HG02981 (cell line): Measurements from ENCODE around the gene PGLYRP3.
"Not testable (repeated sequence)": the region's sequence is repeated elsewhere in the genome, so short reads cannot be mapped to it uniquely, and the experiment has no call there.

Source experiments
- ATAC-seq: cut with Tn5 transposase; IDR thresholded peaks from one replicate; pipeline ENCODE4 v1.9.1; 2021; ENCODE audit warnings: mild to moderate bottlenecking, moderate library complexity; ENCODE audit not compliant: unreplicated experiment

The PGLYRP3 gene

DNA sequence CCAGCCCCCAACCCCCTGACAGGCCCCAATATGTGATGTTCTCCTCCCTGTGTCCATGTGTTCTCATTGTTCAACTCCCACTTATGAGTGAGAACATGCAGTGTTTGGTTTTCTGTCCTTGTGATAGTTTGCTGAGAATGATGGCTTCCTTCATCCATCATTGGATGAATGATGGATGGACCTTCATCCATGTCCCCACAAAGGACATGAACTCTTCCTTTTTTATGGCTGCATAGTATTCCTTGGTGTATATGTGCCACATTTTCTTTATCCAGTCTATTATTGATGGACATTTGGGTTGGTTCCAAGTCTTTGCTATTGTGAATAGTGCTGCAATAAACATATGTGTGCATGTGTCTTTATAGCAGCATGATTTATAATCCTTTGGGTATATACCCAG is 1.6 kb upstream of the PGLYRP3 start:
- not testable (repeated sequence) for ATAC-seq

DNA sequence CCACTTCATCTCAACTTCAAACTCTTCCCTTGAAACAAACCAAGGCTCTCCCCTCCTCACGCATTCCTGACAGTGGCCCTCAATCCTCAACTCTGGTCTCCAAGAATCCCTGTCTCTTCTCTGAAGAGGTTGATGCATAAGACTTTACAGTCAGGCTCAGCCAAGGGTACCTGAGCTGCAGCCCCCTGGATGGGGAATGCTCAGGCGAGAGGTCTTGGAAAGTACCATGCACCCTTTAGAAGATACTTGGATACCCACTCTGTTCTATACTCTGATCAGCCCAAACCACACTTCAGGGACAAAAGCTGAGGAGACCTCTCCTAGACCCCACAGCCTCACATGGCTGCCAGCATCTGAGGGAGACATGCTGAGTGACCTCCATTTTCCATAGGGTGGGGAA is 536 bp upstream of the PGLYRP3 start:
- ATAC-seq = no peak

DNA sequence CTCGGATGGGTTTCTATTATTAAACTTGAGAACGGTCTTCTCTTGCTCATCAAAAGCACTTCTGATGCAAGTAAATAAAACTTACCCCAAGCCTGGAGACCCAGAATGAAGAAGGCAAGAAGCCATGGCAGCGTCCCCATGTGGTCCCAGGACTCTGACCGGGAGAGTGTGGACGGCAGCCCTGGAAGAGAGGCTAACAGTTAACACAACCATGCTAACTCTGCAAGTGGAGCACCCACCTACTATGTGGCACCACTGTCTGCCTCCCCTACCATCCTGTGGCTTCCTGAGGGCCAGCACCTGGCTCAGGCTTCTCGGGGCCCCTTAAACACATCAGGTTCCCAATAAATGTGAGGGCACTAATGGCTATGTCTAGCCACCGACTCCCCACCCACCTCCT is 2.2 kb downstream of the PGLYRP3 start:
- ATAC-seq = no peak

DNA sequence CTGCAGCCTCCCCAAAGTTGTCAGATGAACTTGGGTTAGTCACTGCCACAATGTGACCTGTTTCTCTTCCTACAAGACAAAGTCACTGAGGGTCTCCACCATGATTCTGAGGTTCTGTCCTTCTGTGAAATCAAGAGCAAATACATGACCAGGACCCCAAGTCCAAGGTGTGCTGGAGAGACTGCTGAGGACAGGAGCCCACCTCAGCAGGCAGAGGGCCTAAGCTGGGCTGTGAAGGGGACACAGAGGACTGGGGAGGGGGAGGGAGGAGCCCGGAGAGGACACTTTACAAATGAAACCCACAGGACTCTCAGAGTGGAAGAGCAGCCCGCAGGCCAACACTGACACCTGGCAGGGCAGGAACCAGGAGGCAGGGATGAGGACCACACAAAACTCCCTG is 3.3 kb downstream of the PGLYRP3 start:
- no peak for ATAC-seq

DNA sequence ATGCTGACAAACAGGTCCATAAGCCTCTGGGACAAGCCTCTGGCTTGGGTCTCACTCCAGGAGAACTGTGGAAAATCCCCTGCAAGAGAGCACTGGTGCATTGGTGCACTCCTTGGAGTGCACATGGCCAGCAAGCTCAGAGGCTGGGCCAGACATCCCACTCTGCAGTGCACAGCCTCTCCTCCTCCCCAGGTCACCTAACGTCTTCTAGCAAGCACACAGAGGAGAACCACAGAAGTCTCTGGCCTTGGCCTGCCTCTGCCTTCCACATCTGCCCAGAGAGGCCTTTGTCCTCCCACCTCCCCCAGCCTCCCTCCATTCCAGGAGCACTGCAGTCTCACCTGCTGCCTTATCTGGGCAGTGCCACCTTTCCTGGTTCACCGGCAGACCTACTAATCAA is 4.2 kb downstream of the PGLYRP3 start:
- no peak for ATAC-seq

DNA sequence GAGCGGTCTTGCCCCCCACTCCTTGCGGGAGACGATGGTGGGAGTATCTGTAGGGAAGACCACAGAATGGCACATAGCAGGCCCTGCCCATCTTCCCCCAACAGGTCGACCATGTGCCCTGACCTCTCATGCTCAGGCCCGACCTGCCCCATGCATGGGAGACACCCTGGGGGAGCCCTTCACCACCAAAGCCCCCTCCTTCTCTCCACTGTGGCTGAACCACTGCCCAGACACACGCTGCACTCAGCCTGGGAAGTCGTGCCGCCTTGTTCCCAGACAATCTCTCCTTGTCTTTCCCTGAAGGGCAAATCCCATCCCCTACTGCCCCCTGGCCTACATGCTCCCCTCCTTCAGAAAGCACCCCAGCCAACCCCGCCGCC is 5.5 kb downstream of the PGLYRP3 start:
- no peak for ATAC-seq

DNA sequence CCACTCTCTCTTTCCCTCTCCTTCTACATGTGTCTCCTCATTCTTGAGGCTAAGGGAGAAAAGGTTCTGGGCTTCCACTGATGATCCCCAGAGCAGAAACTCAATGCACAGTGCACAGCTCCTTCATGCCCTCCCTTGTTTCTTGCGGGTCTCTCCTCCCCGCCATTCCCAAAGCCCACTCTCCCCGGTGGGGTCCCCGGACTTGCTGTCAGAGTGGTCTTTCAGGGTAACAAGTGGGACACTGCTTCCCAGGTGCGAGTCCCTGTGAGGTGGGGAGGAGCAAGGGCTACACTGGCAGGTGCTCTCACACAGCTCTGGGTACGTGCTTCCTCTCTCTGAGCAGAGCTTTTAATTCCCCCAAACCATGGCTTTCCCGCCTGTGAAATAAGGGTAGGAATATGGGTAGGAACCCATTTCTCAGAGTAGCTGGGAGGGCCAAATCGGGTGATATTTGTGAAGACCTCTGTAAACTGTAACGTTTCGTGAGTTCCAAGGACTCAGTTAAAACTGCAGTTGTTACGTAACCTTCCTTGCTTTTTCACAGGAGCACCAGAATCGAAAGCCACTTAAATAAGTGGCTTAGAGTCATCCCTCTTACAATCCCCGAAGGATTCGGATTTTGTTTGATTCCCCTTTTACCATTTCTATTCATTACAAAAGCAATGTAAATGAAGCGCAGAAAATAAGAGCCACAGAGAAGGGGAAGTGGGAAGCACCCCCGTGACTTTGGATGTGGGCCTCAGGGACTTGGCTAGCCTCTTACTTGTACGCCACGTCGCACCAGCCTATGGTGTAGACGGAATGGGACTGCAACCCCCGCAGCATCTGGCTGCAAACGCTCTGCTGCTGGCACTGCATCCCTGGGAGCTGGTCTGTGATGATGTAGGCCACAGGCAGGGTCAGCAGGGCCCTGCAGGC is 6.2 kb downstream of the PGLYRP3 start:
- ATAC-seq = no peak

DNA sequence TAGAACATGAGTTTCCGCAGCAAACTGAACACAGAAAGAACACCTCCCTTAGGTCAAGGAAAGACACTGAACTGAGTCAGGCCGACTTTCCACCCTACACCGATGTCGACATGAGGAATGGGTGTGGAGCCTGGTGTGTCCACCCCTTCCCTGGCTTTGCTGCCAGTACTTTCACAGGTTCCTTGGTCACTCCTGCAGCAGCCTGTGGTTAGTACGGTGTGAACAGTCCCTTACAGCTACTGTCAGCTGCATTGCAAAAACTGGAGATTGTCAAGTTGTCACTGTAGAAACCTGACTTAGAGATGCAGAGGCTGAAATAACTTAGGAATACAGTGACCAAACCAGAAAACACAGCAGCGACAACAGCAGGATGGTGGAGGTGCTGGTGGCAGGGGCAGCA is 7.1 kb downstream of the PGLYRP3 start:
- no peak for ATAC-seq

DNA sequence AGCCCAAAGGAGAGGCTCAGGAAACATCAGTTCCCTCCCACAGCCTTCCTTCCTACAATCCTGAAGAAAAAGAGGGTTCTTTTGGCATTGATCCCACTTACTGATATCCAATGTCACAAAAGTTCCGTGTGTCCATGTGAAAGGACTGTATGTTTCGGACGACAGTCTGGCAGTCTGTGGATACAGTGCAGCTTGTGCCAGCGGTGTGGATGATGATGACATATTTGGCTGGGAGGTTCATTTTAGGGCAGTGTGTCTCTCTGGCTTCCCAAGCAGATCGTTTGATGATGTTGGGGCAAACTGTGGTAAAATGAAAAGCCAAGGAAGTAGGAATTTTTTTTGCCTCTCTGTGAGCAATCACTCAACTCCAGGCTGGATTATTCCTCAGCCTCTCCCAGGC is 10.4 kb downstream of the PGLYRP3 start:
- no peak for ATAC-seq

DNA sequence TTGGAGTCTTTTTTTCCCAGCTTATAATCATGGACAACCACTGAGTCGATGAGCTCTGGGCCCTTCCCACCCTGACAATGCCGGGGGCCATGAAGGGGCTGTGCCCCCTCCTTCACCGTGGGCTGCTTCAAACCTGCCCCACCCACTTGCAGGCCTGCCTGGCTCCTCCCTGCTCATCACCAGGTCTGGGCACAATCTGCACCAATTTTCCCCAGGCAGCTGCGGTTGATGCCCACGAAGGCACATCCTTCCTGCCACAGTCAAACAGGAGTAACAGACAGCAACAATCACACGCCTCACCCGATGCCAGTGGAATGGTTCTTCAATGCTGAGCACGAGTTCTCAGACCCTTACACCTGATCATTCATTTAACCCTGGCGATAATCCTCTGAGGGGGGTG is 18.9 kb downstream of the PGLYRP3 start:
- no peak for ATAC-seq

DNA sequence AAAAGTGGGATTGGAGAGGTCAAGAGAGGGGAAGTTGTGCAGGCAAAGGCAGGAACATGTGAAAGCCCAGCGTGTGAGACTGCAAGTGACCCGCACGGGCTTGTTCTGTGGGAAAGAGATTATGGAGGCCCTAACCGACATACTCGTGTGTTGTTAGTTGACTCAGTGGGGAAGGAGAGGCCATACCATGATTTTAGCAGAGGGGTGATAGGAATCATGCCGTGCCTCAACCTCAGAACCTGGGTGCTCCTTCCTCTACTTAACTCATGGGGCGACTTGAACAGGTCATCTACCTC is 19.3 kb downstream of the PGLYRP3 start:
- no peak for ATAC-seq

DNA sequence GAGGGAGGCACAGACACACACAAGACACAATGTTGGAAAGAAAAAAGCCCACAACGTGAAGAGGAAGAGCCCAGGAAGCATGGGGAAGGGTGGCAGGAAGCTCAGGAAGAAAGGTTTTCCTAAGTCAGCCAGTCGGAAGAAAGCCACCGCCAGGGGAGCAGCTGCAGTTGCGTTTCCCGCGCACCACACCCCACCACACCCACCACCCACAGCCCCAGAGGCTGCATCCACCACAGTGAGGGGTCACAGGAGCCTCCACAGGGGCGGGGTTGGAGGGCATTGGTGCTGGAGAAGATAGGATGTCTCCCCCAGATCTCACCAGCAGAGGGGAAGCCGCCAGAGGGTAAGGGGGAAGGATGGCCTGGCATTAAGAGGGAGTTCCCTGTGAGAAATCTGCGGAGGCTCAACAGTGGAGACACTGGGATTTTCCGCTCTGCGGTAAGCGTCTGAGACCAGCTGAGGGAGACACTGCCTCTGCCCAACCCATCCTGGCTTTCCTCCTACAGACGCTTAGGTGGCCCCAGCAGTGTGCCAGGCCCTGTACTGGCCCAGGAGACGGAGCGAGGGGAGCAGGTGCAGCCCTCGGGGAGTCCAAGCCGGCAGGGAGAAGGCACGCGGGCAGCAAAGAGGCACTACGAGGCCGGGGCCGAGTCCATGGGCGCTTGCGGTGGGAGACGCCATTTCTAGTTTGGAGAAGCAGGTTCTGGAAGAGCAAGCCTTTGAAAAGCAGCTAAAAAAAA is 19.8 kb downstream of the PGLYRP3 start:
- no peak for ATAC-seq

DNA sequence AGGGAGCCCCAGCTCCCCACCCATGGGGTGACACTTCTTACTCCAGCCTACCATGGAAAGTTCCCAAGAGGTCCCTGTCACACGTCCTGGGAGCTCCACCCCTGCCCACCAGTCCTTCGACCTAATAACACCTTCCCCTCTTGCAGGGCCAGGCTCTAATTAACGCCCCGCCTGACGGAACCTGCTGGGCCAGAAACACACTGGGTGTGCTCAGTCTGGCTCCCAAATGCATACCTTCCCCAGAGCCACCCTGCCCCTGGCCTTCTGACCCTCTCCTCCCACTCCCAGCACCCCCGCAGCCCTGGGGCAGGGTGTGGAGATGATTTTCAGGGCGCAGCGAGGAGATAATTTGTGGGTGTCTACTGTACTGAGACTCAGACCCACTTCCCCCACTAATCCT is 20.6 kb downstream of the PGLYRP3 start:
- ATAC-seq = no peak

DNA sequence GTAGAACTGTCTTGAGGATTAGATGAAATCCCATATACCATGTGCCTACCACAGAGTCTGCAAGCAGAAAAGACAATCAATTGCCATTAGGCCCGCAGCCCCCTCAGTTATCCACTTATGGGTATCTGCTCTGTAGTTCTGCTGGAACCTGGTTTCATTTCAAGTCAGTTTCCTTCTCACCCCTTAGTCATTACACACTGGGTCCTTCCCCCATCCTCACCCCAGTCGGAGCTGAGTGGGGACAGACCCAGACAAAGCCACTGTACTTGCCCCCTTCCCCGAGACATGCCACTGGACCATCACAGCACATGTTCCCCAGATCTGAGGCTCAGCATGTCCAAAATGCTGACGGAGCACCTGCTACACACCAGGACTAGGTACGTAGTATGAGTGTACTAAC is 21.2 kb downstream of the PGLYRP3 start:
- no peak for ATAC-seq

DNA sequence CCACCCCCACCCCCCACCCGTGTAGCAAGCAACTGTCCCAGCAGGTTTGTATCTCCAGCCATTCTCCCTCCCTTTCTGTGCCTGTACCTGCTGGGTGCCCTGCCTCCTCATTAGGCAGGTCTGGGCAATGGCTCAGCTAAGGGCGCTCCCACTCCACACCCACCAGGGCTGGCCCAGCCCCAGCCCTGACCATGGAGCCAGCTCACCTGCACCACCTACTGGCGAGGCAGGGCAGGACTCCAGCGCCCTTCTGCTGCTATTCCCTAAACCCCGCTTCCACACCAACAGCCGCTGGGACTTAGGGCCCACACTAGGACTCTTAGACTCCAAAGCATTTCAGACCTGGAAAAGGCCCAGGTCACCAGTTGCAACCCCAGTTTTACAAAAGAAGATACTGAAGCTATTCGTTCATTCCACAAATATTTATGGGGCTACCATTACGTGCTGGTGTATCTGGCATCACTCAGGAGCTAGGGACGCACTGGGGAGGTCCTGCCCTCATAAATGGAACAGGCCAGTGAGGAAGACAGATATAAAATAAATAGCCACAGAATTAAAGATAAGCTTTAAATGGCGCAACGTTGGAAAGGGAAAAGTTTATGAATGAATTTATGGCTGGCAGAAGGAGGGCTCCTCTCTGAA is 24.0 kb downstream of the PGLYRP3 start:
- ATAC-seq = peak; percentile 48

DNA sequence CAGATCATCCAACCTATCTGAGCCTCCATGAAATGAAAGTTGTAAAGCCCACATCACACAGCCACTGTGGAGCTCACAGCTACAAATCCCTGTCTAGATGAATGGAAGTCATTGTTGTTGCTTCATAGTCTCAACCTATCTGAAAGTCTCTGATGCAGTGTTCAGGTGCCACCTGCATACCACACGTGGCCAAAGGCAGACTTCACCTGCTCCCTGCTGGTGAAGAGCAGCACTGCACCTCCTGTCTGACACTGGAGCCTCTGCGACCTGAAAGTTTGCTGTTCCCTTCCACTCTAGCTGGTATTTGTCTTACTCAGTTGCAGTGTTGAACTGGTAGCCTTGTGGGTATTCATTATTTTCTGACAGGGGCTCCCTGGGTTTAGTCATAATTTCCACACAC is 34.9 kb downstream of the PGLYRP3 start:
- peak; percentile 88 for ATAC-seq

DNA sequence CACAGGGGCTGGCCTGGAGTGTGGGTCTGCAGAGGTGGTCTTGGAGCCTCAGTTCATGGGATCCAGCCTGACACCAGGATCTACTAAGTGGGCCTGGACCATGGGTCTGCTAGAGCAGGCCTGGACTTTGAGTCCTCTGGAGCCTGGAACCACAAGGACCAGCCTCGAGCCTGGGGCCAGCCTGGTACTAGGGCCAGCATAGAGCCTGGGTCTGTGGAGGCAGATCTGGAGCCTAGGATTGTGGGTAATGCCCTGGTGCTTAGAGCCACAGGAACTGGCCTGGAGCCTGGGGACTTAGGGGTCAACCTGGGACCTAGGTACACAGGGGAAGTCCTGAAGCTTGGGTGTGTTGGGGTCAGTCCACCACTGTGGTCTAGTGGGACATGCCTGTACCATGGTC is 40.6 kb downstream of the PGLYRP3 start:
- ATAC-seq = no peak

DNA sequence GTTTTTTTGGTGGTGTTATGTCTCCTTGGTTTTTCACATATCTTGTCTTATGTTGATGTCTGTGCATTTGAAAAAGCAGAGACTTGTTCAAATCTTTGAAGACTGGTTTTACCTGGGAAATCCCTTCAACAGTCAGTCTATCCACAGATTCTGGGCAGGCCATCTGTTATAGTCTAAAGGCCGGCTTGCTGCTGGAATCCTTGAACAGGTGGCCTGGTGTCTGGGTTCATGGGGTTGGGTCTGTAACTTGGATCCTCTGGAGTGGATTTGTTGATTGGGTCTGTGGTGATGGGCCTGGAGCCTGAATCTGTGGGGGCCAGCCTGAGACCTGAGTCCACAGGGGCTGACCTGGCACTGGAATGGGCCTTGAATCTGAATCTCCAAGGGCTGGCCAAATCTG is 41.0 kb downstream of the PGLYRP3 start:
- ATAC-seq = no peak

DNA sequence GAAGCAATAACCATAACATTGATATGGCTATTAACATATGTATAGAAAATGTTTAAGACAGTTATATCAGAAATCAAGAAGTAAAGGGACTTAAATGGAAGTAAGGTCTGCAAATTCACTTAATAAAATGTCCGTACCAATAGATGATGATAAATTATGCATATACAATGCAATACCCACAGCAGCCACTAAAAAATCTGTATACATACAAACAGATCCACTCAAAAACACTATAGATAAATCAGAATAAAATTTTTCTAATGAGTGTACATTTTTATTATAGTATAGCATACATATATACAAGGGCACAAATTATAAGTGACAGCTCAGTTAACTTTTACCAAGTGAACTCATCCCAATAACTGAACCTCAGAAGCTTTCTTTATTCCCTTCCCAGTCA is 47.3 kb downstream of the PGLYRP3 start:
- no peak for ATAC-seq

DNA sequence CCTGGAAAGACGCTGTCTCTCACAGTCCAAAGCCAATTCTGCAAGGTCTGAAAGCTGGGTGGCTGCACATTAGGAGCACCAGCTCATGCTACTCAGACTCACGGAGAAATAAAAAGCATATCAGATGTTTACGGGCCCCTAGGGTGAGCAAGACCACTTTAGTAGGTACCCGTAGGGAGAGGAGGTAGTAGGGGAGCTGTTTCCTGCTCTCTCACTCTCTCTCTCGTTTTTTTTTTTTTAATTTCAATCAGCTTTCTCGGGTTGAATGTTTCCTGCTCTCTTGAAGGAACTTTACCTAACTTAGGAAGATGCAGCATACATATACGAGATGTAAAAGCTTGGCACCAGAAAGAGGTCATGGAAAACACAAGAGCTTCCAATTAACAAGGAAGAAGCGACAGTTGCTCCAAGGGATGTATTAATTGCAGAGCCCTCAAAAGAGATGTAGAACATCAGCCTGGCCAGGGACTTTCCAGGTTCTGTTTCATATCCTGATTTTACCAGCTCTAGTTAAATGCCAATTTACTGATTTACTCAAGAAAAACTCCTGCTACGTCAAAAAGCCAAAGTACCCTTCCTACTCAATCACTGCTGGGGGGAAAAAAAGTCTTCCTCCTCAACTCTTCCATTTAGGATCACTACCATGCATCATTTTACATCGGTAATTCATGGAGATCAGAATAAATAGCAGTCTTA is 50.1 kb downstream of the PGLYRP3 start:
- ATAC-seq = no peak

DNA sequence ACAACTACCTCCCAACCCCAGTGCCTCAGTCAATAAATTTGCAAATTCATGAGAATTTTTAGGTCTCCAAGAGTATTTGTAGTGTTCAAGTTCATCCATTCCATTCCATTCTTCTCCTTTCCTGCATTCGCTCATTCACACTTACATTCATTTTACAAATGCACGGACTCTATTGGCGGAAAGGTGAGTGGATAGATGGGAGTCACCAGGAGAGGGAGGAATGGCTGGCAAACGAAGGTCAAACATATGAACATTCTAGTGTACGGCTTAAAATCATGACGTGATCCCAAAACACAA is 50.7 kb downstream of the PGLYRP3 start:
- no peak for ATAC-seq
